ENCODE results near the gene DSCAML1.

The DSCAML1 gene

GRCh38 chr11:117786135-117786870, 10.7 kb downstream of the DSCAML1 start:
- CTCF ChIA-PET, result interaction anchor here (1.3 kb wide), 1 partner anchor 22 kb away, joined by 7 read pairs; no protein-coding TSS in a partner anchor
- TF ChIP-seq CTCF (IDR thresholded peaks at IDR 0.05; ENCODE audit: insufficient read depth, low read length, missing control alignments), result no peak
- no peak for DNase-seq (ENCODE audit: low read depth, low spot score)
- no peak overlapping the region for H3K4me3 ChIP-seq (ENCODE audit: low read depth, low read length)
- POLR2A ChIA-PET, result no interaction called here

DNA sequence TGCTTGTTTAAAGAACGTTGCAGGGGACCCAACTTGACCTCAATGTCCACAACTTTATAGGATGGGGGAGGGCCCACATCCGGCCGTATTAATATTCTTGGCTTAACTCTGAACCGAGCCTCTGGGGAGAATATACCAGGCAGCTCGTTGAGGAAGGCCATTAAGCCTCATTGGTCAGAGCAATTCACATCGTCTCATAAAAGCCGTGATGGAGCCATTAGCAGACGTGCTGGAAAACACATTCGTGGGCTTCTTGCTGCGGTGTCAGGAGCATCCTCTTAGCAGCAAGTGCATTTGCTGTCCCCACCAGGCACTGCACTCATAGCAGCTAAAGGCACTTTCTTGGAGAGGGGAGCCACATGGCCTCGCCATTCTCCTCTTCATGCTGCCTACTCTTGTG, 14.9 kb downstream of the DSCAML1 start:
- CTCF ChIA-PET, result interaction anchor here (1.8 kb wide), 1 partner anchor 25 kb away, joined by 5 read pairs; no protein-coding TSS in a partner anchor
- no peak for TF ChIP-seq CTCF (IDR thresholded peaks at IDR 0.05; ENCODE audit: insufficient read depth, low read length, missing control alignments)
- H3K4me3 ChIP-seq (ENCODE audit: low read depth, low read length), result no peak overlapping the region
- DNase-seq (ENCODE audit: low read depth, low spot score), result no peak
- POLR2A ChIA-PET, result no interaction called here

DNA sequence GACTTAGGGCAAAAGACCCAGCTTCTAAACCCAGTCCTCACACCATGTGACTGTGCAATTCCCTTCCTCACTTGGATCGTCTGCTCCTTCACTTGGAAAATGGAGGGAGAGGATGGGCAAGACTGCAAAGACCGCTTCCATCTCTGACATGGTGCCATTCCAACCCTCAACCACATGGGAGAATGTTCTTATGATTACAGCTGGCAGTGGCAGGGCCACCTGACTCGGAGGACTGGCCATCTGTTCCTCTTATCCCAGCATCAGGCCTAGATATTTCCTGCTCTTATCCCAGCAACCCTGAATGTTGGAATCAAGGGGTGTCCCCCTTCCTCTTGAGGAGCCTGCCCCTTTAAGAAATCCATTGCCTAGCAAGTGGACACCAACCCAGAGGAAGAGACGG, 15.4 kb downstream of the DSCAML1 start:
- DNase-seq (ENCODE audit: low read depth, low spot score), result no peak
- ChIA-PET POLR2A (no interaction called here), CTCF (no interaction called here)
- H3K4me3 ChIP-seq (ENCODE audit: low read depth, low read length), result no peak overlapping the region
- no peak for TF ChIP-seq CTCF (IDR thresholded peaks at IDR 0.05; ENCODE audit: insufficient read depth, low read length, missing control alignments)

- no peak for TF ChIP-seq CTCF (IDR thresholded peaks at IDR 0.05; ENCODE audit: insufficient read depth, low read length, missing control alignments)
- no peak for DNase-seq (ENCODE audit: low read depth, low spot score)
- H3K4me3 ChIP-seq (ENCODE audit: low read depth, low read length), result no peak overlapping the region
- ChIA-PET POLR2A (no interaction called here), CTCF (no interaction called here)
These were observed 16.6 kb downstream of the DSCAML1 start for GRCh38 chr11:117780456-117780855.

DNA sequence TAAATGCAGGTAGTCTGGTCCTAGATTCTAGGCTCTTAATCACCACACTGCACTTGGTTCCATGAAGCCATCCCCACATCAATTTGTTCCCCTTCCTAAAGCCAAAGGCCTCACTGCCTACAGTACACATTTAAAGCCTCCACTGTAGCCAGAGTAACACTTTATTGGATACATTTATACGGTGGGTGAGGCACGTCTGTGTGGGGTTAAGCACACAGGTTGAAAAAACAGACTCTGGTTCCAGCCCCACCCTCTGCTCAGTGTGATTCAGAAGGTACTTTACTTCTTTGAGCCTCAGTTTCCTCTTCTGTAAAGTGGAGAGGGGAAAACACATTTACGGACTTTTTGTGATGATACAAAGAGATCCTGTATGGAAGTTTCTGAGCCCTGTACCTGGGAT, 22.5 kb downstream of the DSCAML1 start:
- POLR2A ChIA-PET, result no interaction called here
- TF ChIP-seq CTCF (IDR thresholded peaks at IDR 0.05; ENCODE audit: insufficient read depth, low read length, missing control alignments), result no peak
- DNase-seq (ENCODE audit: low read depth, low spot score), result no peak
- CTCF ChIA-PET, result no interaction called here
- no peak overlapping the region for H3K4me3 ChIP-seq (ENCODE audit: low read depth, low read length)

DNA sequence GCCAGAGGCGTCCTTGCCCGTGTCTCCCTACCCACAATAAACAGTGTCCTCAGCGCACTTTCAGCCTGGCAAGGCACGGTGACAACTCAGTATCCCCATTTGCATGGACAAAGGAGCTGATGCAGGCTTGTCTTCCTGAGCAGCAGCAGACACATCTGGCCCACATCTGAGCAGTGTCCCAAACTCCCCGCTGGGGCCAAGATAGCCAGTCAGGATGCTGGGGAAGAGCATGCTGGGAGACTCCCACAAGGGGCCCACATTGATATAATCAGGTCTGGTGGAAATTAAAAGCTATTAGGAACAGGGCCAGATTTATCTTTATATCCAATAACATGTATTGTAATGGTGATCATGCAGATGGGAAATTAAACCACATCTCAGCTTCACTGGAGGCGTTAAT, 24.7 kb downstream of the DSCAML1 start:
- ChIA-PET POLR2A (no interaction called here), CTCF (interaction anchor here (1.1 to 1.4 kb wide), 2 partner anchors 35 to 174 kb away, joined by 3 to 5 read pairs; no protein-coding TSS in a partner anchor)
- no peak for TF ChIP-seq CTCF (IDR thresholded peaks at IDR 0.05; ENCODE audit: insufficient read depth, low read length, missing control alignments)
- no peak overlapping the region for H3K4me3 ChIP-seq (ENCODE audit: low read depth, low read length)
- no peak for DNase-seq (ENCODE audit: low read depth, low spot score)
